GM12872 (cell line): Measurements from ENCODE around the gene AHCYL2.

Experiments
- TF ChIP-seq, protein P1 (sequence below): IDR thresholded peaks from 3 replicates; pipeline ENCODE4 v1.5.1; 2011; ENCODE audit warnings: low read depth, mild to moderate bottlenecking, low read length, moderate library complexity; ENCODE audit not compliant: insufficient read depth

Gene AHCYL2

DNA sequence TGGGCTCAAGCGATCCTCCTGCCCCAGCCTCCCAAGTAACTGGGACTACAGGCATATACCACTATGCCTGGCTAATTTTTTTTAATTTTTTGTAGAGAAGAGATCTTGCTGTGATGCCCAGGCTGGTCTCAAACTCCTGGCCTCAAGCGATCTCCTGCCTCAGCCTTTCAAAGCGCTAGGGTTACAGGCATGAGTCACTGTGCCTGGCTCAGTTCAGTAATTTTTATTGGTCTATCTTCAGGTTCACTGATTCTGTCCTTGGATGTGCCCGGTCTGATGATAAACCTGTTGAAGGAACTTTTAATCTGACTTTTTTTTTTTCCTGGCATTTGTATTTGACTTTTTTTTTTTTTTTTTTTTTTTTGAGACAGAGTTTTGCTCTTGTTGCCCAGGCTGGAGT, 169.3 kb downstream of the AHCYL2 start:
- TF ChIP-seq, protein P1, sequence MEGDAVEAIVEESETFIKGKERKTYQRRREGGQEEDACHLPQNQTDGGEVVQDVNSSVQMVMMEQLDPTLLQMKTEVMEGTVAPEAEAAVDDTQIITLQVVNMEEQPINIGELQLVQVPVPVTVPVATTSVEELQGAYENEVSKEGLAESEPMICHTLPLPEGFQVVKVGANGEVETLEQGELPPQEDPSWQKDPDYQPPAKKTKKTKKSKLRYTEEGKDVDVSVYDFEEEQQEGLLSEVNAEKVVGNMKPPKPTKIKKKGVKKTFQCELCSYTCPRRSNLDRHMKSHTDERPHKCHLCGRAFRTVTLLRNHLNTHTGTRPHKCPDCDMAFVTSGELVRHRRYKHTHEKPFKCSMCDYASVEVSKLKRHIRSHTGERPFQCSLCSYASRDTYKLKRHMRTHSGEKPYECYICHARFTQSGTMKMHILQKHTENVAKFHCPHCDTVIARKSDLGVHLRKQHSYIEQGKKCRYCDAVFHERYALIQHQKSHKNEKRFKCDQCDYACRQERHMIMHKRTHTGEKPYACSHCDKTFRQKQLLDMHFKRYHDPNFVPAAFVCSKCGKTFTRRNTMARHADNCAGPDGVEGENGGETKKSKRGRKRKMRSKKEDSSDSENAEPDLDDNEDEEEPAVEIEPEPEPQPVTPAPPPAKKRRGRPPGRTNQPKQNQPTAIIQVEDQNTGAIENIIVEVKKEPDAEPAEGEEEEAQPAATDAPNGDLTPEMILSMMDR: no peak

DNA sequence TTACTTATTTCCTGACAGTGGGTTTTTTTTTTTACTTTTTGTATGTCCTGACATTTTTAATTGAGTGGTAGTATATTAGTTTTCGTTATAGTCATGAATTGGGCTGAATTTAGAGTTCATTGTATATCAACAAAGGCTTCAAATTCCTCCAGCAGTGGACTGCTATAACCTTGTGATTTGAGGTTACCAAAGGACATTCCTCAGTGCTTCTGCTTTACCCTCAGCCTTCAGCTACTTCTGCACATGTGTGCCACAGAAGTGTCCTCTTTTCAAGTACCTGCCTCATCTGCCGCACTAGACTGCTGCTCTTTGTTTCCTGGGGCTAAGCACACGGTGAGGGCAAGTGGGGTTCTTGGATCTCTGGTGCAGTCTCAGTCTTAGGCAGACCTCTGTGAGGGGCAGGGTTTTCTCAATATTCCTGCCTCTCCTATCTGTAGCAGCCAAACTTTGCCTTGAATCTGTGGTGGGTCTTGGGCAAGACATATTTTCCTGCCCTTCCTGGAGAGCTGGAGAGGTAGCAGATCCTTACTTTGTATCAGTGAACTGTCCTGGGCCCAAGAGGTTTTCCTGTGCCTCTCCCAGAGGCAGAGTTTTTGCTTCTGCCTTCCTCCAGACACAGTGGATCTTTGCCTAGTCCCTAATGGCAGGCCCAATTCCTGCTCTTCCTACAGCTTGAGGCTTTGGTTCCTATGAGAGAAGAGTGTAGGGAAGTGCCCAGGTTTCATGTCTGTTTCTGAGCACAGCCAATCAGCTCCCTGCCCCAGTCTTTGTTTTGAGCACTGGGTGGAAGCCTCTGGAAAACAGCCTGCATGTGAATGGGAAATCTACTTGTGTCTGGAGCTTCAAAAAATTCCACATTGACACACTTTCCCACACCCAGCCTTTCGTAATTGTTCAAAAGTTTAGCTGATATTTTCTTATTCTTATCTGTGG, 170.4 kb downstream of the AHCYL2 start:
- TF ChIP-seq, protein P1: no peak

DNA sequence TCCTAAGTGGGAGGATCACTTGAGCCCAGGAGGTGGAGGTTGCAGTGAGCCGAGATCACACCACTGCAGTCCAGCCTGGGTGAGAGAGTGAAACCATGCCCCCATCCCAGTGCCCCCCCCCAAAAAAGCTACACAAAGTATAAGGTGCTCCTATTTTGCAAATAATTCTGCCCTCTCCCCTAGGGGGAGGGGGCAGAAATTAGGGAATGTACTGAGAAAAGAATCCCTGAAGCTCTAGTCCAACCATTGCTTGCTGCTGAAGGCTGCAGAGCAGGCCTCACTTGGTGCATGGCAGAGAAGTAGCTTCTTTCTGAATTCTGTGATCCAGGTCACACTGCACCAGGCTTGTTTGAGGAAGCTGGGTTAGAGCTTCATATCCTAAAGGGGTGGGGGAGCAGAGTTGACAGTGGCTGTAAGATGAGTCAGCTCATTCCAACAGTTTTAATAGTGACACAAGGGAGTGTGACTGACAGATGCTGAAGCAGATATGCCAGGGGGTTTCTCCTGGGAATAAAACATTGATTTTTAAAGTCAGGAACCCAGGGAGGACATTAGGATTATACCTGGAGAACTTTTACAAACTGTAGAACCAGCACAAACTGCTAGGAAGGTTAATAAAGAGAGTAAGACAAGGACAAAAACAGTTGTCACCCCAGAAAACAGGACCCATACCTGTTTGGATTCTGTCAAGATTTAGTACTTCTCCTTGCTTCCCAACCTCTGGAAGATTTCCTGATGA, 176.6 kb downstream of the AHCYL2 start:
- TF ChIP-seq, protein P1: no peak

DNA sequence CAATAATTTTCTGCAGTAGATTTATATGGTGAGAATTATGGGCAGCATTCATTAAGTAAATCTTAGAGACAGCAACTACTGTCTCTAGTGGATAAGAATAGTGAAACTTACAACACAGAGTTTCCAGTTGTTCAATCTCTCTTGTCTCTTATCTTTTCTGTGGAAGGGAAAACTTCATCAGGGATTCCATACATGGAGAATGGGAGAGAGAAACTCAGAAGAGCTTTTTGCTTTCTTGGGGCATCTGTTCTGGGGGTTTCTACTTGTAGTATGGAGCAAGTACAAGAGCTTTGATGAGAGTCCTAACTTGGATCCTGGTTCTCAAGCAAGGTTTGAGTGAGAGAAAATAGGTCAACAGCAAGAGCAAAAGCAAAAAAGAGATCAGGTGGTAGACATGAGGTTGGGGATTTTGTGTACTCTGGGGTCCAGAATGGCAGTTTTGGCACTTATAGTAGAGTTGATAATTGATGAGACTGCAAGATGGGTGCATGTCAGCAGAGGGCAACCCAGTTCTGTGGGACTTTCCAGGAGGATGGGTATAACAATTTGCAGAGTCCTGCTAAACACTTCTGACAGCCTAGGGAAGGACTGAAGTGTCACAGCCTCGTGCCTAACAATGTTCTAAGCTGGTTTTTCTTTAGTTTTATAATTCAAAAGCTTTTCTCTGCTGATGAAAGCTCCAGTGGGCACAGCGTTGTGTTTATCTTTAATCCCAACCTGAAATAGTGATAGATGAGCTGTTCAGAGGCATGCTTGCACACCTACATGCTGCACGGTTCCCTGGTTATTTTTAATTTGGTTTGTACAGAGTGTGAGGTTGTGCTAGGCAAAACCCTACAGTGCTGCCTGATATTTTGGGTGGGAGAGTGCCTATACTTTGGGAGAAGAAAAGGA, 177.4 kb downstream of the AHCYL2 start:
- TF ChIP-seq, protein P1: peak; percentile 55; the same call in 2 of the 3 replicates

DNA sequence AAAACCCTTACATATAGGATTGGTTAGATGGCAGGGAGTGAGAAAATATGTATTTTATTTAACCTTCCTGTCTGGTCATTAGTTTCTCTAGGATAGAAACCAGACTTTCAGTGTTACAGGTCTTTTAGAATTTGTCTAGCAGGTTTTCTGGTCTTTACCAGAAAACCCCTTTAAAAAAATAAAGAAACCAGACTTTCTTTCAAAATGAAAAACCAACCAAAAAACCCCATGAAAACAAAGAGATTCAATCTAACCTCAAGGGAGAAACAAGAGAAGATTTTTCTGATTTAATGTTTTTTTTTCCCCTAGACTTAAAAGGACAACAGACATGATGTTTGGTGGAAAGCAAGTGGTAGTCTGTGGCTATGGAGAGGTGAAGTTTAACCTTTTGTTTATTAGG, 180.7 kb downstream of the AHCYL2 start:
- TF ChIP-seq, protein P1: no peak

DNA sequence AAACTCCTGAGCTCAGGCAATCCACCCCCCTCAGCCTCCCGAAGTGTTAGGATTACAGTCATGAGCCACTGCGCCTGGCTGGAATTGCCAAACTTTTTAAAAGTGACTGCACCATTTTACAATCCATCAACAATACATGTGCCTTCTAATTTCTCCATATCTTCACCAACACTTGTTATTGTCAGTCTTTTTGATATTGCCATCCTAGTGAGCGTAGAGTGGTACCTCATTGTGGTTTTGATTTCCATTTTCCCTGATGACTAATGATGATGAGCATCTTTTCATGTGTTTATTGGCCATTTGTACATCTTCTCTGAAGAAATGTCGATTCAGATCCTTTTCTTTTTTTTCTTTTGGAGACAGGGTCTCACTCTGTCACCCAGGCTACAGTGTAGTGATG, 187.7 kb downstream of the AHCYL2 start:
- TF ChIP-seq, protein P1: no peak

DNA sequence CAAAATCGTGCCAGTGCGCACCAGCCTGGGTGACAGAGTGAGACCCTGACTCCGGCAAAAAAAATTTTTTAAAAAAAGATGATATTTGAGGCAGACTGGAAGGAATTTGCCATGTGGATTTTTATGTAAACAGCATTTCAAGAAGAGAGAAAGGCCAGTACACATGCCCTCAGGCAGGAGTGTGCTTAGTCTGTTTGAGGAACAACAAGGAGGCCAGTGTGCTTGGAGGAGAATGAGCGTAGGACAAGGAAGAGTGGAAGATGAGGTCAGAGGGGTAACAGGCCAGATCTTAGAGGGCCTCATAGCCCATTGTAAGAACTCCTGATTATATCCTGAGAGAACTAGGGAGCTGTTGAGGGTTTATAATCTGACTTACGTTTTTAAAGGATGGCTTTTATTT, 192.2 kb downstream of the AHCYL2 start:
- TF ChIP-seq, protein P1: no peak
